GM18951 (cell line): Measurements from ENCODE around the gene GJB2.

ENCODE experiments used
- POLR2A ChIP-seq: IDR thresholded peaks from 4 replicates; pipeline ENCODE4 v1.6.1; 2011; ENCODE audit warnings: mild to moderate bottlenecking; ENCODE audit not compliant: insufficient read length, insufficient read depth; ENCODE audit errors: extremely low read depth
- in situ Hi-C: fragments of 300-500 bp; cut with MboI; formaldehyde crosslinking; loops from one replicate; pipeline ENCODE4 v1.12.0; 2022; ENCODE audit warnings: low sequenced_read_pairs, mixed read lengths, inconsistent platforms; ENCODE audit not compliant: unreplicated experiment

The GJB2 gene

GRCh38 chr13:20188667-20189553, 3.8 kb downstream of the GJB2 start:
- in situ Hi-C loops = loop anchor here (25.0 kb wide), 1 partner anchor 623 kb away; no protein-coding TSS in a partner anchor
- no peak for TF ChIP-seq POLR2A

- no peak for TF ChIP-seq POLR2A
- in situ Hi-C loops = loop anchor here (25.0 kb wide), 1 partner anchor 626 kb away; no protein-coding TSS in a partner anchor
Observed at GRCh38 chr13:20186771-20187170, 6.0 kb downstream of the GJB2 start.

GRCh38 chr13:20185366-20186056, 7.2 kb downstream of the GJB2 start:
- in situ Hi-C loops = loop anchor here (25.0 kb wide), 1 partner anchor 627 kb away; no protein-coding TSS in a partner anchor
- no peak for TF ChIP-seq POLR2A

GRCh38 chr13:20182231-20182846, 10.4 kb downstream of the GJB2 start:
- TF ChIP-seq POLR2A = no peak
- in situ Hi-C loops = loop anchor here (25.0 kb wide), 1 partner anchor 630 kb away; no protein-coding TSS in a partner anchor

- no peak for TF ChIP-seq POLR2A
- in situ Hi-C loops = loop anchor here (25.0 kb wide), 1 partner anchor 631 kb away; no protein-coding TSS in a partner anchor
Observed at GRCh38 chr13:20181188-20181587, 11.6 kb downstream of the GJB2 start.

- TF ChIP-seq POLR2A = no peak
- in situ Hi-C loops = loop anchor here (25.0 kb wide), 1 partner anchor 634 kb away; no protein-coding TSS in a partner anchor
Observed at GRCh38 chr13:20178156-20178555, 14.6 kb downstream of the GJB2 start.

GRCh38 chr13:20177049-20177831, 15.5 kb downstream of the GJB2 start:
- TF ChIP-seq POLR2A = no peak
- in situ Hi-C loops = loop anchor here (25.0 kb wide), 1 partner anchor 635 kb away; no protein-coding TSS in a partner anchor

GRCh38 chr13:20175907-20176652, 16.7 kb downstream of the GJB2 start:
- TF ChIP-seq POLR2A = no peak
- in situ Hi-C loops = loop anchor here (25.0 kb wide), 1 partner anchor 636 kb away; no protein-coding TSS in a partner anchor

GRCh38 chr13:20175406-20175794, 17.3 kb downstream of the GJB2 start:
- no peak for TF ChIP-seq POLR2A
- in situ Hi-C loops = loop anchor here (25.0 kb wide), 1 partner anchor 637 kb away; no protein-coding TSS in a partner anchor

- TF ChIP-seq POLR2A = no peak
Observed at GRCh38 chr13:20174656-20175405, 17.9 kb downstream of the GJB2 start.

More at GRCh38 chr13:20174656-20175405, 17.9 kb downstream of the GJB2 start:
- in situ Hi-C loops = loop anchor here (25.0 kb wide), 1 partner anchor 637 kb away; no protein-coding TSS in a partner anchor
